OCI-LY7 (cell line): ENCODE data around the gene PAM16. TPM values are rescaled to one million over a fixed set of nuclear protein-coding genes. Genes with fewer than 3 reads are reported as not detected.

ENCODE experiments used
- BruUV-seq: library from RNA; stranded (reverse); fragments of 400-500 nt; replicated peaks from 2 replicates; lab custom pipeline; 2021; lab: Mats Ljungman, UMichigan
- CTCF ChIA-PET: fragments of 300-600 bp; sonication (Branson Sonifier 250); formaldehyde crosslinking; loops from one replicate; lab custom pipeline; 2022; ENCODE audit warnings: antibody characterized with exemption; ENCODE audit not compliant: unreplicated experiment; lab: Charles Lee
- POLR2A ChIA-PET: fragments of 300-600 bp; sonication (Branson Sonifier 250); formaldehyde crosslinking; loops from one replicate; lab custom pipeline; 2022; ENCODE audit warnings: antibody characterized with exemption; lab: Charles Lee
- DNase-seq: peaks from one replicate; pipeline ENCODE4 v3.0.0-alpha.2; 2015; ENCODE audit warnings: low spot score
- H2AFZ ChIP-seq: fragments of 200-600 bp; sonication (generic), shearing (Covaris generic); 2 replicates; pipeline ENCODE4 v1.6.1; 2014; ENCODE audit warnings: mild to moderate bottlenecking, antibody characterized with exemption, low read length, moderate library complexity
- H3K27ac ChIP-seq: fragments of 200-600 bp; sonication (generic); 2 replicates; pipeline ENCODE4 v1.5.1; 2014; ENCODE audit warnings: mixed run types, low read depth, mild to moderate bottlenecking, moderate library complexity, low read length, inconsistent platforms; ENCODE audit not compliant: poor library complexity, severe bottlenecking
- H3K36me3 ChIP-seq: fragments of 200-600 bp; sonication (generic); 2 replicates; pipeline ENCODE4 v1.6.1; 2014; ENCODE audit warnings: mild to moderate bottlenecking, antibody characterized with exemption, low read length, moderate library complexity, mixed read lengths; ENCODE audit not compliant: insufficient read depth
- H3K4me1 ChIP-seq: fragments of 200-600 bp; sonication (generic); 2 replicates; pipeline ENCODE4 v1.5.1; 2014; ENCODE audit warnings: mild to moderate bottlenecking, low read length; ENCODE audit not compliant: insufficient read depth, poor library complexity, severe bottlenecking
- H3K4me2 ChIP-seq: fragments of 200-600 bp; sonication (generic); 2 replicates; pipeline ENCODE4 v1.6.1; 2014; ENCODE audit warnings: mild to moderate bottlenecking, low read length
- H3K4me3 ChIP-seq: fragments of 200-600 bp; sonication (generic); 2 replicates; pipeline ENCODE4 v1.5.1; 2014; ENCODE audit warnings: mild to moderate bottlenecking, low read depth, low read length; ENCODE audit not compliant: poor library complexity, severe bottlenecking
- H3K79me2 ChIP-seq: fragments of 200-600 bp; sonication (generic); 2 replicates; pipeline ENCODE4 v1.6.1; 2016; ENCODE audit warnings: low read depth, mild to moderate bottlenecking, low read length, moderate library complexity, mixed read lengths; ENCODE audit not compliant: insufficient read depth
- H3K9me2 ChIP-seq: fragments of 200-600 bp; sonication (generic); 2 replicates; pipeline ENCODE4 v1.6.1; 2016; ENCODE audit warnings: mild to moderate bottlenecking, low read length, mixed read lengths; ENCODE audit not compliant: insufficient read depth
- H3K9me3 ChIP-seq: fragments of 200-600 bp; sonication (generic); 2 replicates; pipeline ENCODE4 v1.6.1; 2014; ENCODE audit warnings: mild to moderate bottlenecking, mixed run types, low read length, mixed read lengths
- H4K20me1 ChIP-seq: fragments of 200-600 bp; sonication (generic); 2 replicates; pipeline ENCODE4 v1.6.1; 2014; ENCODE audit warnings: mild to moderate bottlenecking, antibody characterized with exemption, low read length, moderate library complexity, mixed read lengths; ENCODE audit not compliant: insufficient read depth
- EZH2phosphoT487 ChIP-seq: fragments of 200-600 bp; sonication (generic); IDR thresholded peaks from 2 replicates; pipeline ENCODE4 v1.6.1; 2018; ENCODE audit warnings: low read depth, borderline replicate concordance, mild to moderate bottlenecking, mixed run types, antibody characterized with exemption, low read length, moderate library complexity, mixed read lengths
- intact Hi-C: fragments of 100-400 bp; cut with micrococcal nuclease; formaldehyde crosslinking; loops from one replicate; pipeline ENCODE4 v1.10.0; 2022; ENCODE audit not compliant: unreplicated experiment
- total RNA-seq, 2 experiments: library from RNA; depleted of rRNA in 1 of 2; stranded (reverse); fragments of >200 nt in 1 of 2; shearing (Covaris generic) in 1 of 2; gene quantifications; 2 replicates each; pipeline ENCODE4 v1.2.3, GENCODE V29; 2014 to 2022
- TF ChIP-seq, protein P1 (sequence below): fragments of 200-600 bp; sonication (generic); conservative IDR thresholded peaks from 2 replicates; pipeline ENCODE4 v1.5.1; 2014; ENCODE audit warnings: mild to moderate bottlenecking, antibody characterized with exemption, low read length, moderate library complexity, mixed read lengths

Gene PAM16
- total RNA-seq, 2 experiments from 2014 or later, result 80.6 to 82.4 TPM

DNA sequence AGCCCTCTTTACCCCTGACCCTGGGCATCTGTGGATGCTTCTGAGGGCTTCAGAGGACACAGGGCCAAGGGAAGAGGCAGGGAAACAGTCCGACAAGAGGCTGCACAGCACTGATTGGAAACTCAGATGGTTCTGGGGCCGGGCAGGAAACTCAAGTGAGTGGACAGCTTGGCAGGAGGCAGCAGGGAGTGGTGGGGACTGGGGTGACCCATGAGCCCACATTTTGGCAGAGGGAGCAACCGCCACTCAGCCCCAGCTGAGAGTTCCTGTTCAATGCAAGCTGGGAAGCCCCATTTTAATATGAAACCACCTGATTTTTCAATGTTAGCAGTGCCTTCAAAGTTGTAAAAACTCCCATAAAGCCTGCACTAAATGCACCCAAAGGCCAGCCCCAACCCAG is 19.0 kb upstream of the PAM16 start:
- BruUV-seq, result no TSS peak

DNA sequence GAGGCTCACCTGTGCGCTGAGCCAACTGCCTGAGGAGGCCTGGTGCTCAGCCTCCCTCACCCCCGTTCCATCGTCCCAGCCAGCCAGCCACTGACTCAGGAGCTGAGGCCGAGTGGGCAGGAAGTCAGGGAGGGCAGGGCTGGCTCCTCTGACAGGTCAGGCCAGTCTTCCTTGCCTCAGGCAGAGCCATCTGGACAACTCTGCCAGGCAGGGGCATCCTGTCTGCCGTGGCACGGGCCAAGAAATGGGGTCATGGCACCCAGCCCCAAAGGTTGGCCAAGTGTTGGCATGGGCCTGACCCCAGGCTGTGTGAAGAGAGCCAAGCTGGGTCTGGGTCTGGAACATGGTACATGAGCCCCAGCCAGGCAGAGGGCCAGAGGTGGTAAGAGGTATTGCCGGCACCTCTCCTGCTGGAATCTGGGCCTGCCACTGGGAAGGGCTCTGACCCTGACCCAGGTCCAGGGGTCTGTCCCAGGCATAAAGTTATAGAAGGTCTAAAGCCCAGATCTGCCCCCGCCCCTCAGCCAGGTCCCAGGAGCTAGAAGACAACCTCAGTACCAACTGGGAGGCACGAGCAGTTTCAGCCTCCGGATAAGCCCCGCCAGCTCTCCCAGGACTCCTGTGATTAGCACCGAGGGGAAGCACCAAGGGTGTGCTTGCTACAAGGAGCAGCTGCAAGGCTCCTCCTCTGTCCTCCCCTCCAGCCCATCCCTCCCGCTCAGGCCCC is 18.0 kb upstream of the PAM16 start:
- H2AFZ ChIP-seq, result no peak overlapping the region
- H3K4me3 ChIP-seq, result no peak overlapping the region
- H4K20me1 ChIP-seq, result peaks cover 6% of the 10 kb centered on the region; the same call in 1 of the 2 replicates
- H3K4me1 ChIP-seq, result peaks cover 22% of the 10 kb centered on the region
- H3K9me2 ChIP-seq, result no peaks in the 10 kb centered on the region
- no peak overlapping the region for H3K4me2 ChIP-seq
- H3K27ac ChIP-seq, result no peak overlapping the region
- TF ChIP-seq, protein P1, sequence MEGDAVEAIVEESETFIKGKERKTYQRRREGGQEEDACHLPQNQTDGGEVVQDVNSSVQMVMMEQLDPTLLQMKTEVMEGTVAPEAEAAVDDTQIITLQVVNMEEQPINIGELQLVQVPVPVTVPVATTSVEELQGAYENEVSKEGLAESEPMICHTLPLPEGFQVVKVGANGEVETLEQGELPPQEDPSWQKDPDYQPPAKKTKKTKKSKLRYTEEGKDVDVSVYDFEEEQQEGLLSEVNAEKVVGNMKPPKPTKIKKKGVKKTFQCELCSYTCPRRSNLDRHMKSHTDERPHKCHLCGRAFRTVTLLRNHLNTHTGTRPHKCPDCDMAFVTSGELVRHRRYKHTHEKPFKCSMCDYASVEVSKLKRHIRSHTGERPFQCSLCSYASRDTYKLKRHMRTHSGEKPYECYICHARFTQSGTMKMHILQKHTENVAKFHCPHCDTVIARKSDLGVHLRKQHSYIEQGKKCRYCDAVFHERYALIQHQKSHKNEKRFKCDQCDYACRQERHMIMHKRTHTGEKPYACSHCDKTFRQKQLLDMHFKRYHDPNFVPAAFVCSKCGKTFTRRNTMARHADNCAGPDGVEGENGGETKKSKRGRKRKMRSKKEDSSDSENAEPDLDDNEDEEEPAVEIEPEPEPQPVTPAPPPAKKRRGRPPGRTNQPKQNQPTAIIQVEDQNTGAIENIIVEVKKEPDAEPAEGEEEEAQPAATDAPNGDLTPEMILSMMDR, result no peak
- no peak for TF ChIP-seq EZH2phosphoT487
- POLR2A ChIA-PET, result no interaction called here
- no peaks in the 10 kb centered on the region for H3K9me3 ChIP-seq
- peaks cover 25% of the 10 kb centered on the region for H3K36me3 ChIP-seq
- intact Hi-C loops, result no loop called here
- H3K79me2 ChIP-seq, result no peaks in the 10 kb centered on the region
- CTCF ChIA-PET, result no interaction called here
- DNase-seq, result no peak
- BruUV-seq, result no TSS peak

More for the DNA sequence above, 19.0 kb upstream of the PAM16 start:
- Histone ChIP-seq H3K27ac (no peak overlapping the region), H3K36me3 (peaks cover 16% of the 10 kb centered on the region; the same call in 1 of the 2 replicates), H3K4me3 (no peak overlapping the region), H2AFZ (no peak overlapping the region), H3K4me2 (no peak overlapping the region), H3K4me1 (peaks cover 22% of the 10 kb centered on the region), H3K9me2 (no peaks in the 10 kb centered on the region), H3K9me3 (no peaks in the 10 kb centered on the region), H3K79me2 (no peaks in the 10 kb centered on the region), H4K20me1 (peaks cover 6% of the 10 kb centered on the region; the same call in 1 of the 2 replicates)
- TF ChIP-seq, protein P1, result no peak
- TF ChIP-seq EZH2phosphoT487, result no peak
- POLR2A ChIA-PET, result interaction anchor here (0.5 to 1.3 kb wide), 2 partner anchors 17 to 25 kb away, joined by 3 read pairs; no protein-coding TSS in a partner anchor
- no peak for DNase-seq
- CTCF ChIA-PET, result no interaction called here
- intact Hi-C loops, result no loop called here

DNA sequence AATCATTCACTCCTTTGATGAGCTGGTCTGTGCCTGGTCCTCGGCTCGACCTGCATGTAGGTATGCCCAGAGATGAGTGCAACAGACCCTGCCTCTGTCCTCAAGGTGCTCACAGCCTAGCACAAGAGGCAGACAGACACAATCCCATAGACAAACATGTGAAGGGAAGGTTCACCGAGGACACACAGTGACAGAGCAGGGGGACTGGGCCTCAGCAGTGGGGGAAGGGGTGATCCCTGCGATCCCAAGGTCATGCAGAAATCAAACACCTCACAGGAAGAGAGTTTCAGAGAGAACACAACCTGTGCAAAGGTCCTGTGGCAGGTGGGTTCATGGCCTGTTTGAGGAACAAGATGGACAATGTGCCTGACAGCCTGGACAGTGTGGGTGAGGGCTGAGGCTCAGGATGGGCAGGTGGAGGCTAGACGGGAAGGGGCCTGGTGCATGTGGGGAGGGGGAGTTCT is 16.3 kb upstream of the PAM16 start:
- CTCF ChIA-PET, result no interaction called here
- Histone ChIP-seq H3K4me2 (no peak overlapping the region), H3K9me2 (no peaks in the 10 kb centered on the region), H3K27ac (no peak overlapping the region), H3K36me3 (peaks cover 43% of the 10 kb centered on the region), H4K20me1 (peaks cover 3% of the 10 kb centered on the region; the same call in 1 of the 2 replicates), H3K9me3 (no peaks in the 10 kb centered on the region), H2AFZ (no peak overlapping the region), H3K79me2 (no peaks in the 10 kb centered on the region), H3K4me1 (peaks cover 22% of the 10 kb centered on the region), H3K4me3 (no peak overlapping the region)
- DNase-seq, result no peak
- BruUV-seq, result no TSS peak
- POLR2A ChIA-PET, result interaction anchor here (0.6 kb wide), 1 partner anchor 339 kb away, joined by 5 read pairs; no protein-coding TSS in a partner anchor
- TF ChIP-seq, protein P1, result no peak
- TF ChIP-seq EZH2phosphoT487, result no peak
- intact Hi-C loops, result no loop called here
